Activated gamma-delta T cell treated with anti-CD3 and anti-CD28 coated beads, Interleukin-2, amount 50 U/mL, for 16 hours (primary cell): Measurements from ENCODE around the gene GUCA2A.

Experiments
- DNase-seq: peaks from one replicate; pipeline ENCODE4 v3.0.0-alpha.2; 2020; ENCODE audit warnings: low read depth

Gene GUCA2A

DNA sequence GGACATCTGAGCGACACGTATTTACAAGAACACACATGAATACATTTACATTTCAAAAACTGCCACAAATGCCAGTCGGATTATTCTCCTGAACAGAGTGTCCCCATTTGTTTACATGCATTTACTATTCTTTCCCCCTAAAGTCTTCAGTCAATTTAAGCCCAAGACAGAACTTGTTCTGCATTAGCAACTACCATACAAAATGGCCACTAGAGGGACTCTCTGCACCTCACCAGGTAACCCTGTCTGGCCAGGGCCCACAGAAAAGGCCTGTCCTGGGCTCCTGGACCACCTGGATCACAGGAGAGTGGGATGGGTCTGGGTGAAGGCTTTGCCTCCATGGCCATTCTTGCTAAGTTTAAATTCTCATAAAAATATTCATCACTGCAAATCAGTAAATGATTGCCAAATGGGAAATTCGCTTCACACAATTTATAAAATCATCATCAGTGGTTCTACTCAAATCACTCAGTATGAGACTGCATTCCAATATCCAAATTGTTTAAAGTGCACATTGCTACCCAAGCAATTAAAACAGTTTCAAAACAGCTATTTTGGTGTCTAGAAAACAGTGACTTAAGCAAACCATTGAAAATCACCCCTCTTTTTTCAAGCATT lies 12.5 kb upstream of the GUCA2A start:
- no peak for DNase-seq

DNA sequence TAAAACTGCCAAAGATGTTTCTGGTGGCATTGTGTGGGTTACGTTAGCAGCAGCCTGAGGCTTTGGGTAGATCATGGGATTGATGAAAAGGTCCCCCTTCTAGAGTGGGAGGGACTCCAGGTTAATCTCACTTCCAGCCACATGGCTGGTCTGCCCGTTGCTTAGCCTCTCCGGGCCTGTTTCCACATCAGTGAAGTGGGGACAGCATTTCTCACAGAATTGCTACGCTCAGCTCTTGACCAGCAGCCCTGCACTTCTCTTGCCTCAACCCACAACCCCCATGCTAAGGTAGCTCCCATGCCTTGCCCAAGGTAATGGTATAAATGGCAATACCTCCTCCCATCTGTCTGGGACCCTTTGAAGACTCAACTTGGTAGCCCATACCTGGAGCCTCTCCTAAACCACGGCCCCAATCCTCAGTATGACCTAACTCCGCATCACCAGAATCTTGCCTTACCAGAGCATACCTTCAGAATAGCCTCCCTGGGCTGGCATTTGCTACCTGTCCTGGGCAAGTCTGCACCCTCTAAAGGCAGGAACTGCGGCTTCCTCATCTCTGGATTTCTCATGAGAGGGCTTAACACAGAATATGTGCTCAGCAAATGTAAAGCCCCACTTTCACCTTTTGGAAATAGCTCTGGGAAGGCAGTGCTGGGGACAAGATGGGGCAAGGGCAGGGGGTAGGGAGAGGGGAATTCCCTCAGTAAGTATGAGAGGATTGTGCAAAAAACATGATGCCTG lies 10.9 kb upstream of the GUCA2A start:
- DNase-seq = no peak

DNA sequence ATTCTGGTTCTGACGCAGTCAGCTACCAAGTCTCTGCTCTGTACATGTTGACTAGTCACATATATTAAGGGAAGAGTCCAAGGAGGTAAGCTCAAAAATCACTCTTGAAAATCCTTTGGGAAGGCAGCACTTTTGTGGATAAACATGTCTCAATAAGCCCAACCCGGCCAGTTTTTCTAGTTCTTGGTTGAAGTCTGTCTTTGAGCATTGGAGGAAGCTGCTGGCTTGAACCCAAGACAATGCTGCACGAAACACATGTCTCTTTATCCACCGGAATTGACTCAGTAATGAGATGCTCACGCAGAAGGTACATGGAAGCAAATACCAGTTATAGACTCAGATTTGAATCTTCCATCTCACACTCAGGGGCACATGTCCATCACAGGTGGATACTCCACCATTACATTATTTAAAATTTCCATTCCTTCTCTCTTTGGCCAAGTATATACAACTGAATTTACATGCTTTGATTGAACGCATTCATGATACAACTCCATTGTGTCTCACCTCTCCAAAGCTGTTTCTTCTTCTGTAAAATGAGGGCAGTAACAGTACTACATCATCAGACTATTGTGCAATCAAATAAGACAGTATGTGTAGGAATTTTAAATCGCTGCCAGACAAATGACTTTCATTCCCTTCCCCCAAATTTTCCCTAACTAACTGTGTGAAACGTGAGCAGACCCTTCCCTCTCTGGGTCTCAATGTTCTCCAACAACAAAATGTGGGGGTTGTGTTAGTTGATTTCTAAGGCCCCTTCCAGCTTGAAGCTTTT lies 9.6 kb upstream of the GUCA2A start:
- DNase-seq = no peak

DNA sequence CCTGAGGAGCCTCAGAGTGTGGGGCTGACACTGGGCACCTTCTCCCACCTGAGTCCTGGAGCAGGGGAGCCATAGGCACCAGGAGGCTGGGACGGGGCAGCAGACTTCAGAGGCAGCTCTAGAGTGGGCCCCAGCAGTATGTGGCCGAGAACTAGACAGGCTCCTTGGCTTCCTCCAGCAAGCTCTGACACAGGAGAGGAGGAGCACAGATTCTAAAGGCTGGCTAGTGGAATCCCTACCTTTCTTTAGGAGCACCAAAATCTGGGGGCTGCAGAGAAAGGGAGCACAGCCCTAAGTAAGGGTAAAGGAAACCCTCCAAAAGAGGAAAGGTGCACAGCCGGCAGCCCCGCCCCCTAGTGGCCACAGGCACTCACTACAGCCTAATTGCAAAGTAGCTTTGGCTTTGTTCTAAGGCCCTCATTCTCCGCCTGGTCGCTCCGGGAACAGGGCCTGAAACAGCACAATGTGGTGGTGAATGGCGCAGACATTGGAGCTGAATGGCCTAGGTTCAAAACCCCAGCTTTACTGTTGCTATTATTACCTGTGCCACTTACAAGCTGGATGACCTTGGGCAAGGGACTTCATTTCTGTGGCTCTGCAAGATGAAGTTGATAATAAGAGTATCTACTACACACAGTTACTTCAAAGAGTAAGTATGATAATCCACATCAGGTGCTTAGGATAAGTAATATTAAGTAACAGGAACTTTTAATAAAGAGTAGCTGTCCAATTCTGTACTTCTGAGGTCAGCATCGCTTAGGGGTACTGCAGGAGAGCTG lies 8.8 kb upstream of the GUCA2A start:
- peak; percentile 61 for DNase-seq

DNA sequence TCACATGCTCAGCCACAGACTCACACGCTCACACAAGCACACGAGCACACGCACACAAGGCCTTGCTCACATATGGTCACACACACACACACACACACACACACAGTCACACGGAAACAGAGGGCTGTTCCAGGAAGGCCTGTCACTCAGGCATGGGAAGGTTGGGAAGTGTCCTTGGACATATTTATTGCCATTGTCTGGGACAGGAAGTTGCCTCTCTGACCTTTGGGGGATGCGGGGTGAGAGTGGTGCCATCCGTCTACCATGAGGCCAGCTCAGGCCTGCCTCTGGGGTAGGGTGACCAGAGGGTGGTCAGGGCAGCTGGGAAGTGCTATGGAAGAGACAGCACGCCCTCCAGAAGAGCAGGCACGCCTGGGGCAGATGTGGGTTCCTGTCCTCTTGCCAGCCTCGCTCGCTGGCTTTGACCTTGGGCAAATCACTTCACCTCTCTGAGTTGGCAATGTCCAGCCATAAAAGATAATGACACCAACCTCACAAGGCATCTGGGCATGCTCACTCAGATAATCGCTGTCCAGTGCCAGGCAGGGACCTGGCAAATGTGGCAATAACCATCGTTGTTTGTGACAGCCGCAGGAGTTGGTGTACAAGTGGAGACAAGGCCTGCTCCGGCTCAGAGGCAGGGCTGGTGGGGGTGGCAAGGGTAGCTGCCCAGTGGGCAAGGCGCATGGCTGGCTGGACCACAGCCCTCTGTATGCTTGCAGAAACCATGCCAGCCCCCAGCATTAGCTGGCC lies 8.0 kb upstream of the GUCA2A start:
- no peak for DNase-seq

DNA sequence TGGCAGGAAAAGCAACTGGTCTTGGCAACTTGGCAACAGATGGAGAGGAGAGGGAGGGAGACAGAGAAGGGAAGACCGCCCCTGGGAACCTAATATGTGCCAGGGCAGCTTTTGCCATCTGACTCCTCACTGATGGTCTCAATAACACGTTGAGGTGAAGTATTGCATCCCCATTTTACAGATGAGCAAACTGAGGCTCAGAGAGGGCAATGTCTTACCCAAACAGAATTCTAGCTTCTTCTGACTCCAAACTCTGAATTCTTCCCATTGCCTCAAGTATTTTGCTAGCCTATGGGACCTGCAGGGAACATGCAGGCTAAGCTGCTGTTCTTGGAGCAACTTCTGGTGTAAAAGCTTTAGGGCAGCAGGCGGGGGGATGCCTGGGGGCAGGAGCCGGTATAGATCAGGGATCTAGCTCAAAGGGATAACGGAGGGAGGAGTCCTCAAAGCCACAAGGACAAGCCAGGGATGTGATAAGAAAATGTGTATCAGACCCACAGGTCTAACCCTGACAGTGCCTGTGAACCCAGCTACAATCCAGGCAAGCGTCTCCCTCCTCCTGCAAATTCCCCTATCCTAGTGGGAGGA lies 7.2 kb upstream of the GUCA2A start:
- no peak for DNase-seq

DNA sequence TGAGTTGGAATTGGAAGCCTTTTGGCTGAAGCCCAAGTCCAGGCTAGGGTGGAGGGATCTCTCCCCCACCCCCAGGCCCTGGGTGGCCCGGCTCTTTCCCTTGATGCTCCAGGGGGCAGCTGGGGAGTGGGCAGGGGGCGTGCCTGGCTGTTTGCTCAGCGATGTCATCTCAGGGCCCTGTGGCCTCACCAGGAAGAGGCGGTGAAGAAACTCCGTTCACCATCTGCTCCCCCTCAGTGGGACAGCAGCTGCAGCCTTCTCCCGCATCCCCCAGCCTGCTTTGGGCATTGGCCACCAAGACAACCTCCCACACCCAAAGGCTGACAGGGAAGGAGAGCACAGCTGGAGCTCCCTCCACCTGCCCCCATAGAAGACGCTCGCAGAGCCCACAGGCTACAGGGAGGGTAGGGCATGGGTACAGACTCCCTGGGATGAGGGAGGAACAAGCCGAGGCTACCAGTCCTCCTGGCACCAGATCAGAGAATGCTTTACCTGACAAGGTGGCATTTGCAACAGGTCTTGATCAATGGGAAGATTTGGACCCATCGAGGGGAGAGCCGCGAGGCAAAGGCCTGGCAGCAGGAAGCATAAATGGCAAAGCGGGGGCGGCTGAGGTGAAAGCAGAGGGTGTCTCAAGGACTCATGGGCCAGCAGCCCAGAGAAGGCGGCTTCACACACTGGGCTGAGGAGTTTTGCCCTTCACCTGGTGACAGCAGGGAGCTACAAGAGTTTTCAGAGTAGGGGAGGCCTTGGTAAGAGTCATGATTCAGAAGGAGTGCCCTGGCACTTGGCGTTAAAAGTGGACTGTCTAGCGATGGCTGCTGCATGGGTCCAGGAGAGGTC lies 6.5 kb upstream of the GUCA2A start:
- no peak for DNase-seq

DNA sequence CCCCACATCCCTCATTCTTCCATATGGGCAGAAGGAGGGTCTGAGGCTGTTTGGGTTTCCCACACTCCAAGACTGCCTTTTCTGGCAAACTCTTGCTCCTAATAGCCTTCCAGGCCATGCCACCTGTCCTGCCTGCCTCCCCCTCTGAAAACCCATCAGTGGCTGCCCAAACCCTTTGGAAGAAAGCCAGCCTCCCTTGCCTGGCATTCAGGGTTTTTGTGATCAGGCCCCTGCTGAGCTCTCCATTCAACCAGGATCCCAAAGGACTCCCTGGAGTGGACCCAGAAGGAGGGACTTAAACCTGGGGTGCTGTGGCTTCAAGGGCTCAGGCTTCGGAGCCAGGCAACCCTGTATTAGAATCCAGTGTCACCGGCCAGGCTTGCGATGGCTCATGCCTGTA lies 4.2 kb upstream of the GUCA2A start:
- no peak for DNase-seq

DNA sequence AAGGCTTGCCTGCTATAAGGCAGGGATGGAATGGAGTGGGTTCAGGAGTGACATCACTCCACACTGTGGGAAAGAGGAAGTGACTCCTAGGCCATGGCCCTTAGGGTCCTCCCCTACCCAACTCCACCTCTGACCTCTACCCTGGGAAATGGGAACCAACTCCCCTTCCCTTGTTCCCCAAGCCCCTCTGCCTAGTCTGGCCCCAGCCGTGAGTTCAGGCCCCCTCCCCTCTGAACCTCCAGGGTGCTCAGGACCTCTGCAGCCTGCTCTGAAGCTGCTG lies 3.8 kb upstream of the GUCA2A start:
- DNase-seq = no peak

DNA sequence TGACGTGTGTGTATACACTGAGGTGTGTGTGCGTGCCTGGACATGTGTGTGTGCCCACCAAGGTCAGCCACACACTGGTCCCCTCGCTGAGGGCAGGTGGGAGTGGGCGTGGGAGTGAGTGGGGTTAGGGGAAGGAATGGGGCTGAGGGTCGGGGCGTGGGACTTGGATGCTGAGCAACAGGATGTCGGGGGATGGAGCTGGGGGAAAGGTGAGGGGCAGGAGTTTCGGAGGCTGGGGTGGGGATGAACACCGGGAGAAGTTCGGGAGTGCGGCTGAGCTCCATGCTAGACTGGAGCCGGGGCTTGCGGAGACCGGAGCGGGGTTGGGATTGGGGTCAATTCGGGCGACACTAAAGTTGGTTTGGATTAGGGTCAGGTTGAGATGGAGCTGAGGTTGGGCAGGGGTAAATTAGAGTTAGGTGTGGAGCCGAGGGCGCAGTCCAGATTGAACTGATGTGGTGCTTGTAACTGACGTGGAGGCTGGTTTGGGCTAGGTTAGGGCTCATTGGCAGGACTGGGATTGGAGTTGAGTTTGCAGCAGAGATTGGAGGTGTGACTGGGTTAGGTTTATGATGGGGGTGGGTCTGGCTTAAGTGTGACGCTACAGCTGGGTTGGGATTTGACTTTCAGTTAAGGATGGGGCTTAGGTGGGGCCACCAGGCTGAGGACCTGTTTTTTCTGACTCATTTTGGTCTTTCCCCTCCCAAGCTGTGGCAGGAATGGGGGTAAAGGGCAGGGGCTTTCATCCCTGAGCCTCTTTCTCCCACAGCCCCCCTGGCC lies 3.3 kb upstream of the GUCA2A start:
- DNase-seq = no peak

DNA sequence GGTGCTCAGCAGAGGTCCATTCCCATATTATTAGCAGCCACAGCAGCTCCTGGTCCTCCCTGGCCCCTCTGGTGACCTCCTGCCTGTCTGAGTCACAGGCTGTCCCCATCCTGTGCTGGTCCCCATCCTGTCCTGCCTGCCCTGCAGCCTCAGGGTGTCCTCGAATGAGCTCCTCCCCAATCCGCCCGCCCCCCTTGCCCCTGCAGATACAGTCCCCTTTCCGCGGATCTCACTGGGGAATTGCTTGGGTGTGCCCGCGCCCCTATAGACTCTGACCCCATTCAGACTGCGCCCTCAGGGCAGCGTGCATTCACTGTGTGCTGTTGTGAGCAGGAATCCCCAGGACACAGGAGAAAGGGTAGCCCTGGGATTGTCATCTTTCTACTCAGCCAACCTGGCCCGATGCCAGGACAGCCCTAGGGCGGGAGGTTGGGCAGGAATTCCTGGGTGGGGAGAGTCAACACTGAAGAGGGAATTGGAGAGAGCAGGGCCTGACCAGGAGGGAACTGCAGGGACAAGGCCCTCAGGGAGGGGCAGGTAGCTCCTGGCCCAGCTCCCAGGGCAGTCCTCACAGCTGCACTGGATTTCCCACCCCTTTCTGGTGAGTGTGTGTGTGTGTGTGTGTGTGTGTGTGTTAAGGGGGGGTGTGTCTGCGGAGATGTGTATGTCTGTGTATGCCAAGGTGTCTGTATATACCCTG lies 1.1 kb upstream of the GUCA2A start:
- no peak for DNase-seq

DNA sequence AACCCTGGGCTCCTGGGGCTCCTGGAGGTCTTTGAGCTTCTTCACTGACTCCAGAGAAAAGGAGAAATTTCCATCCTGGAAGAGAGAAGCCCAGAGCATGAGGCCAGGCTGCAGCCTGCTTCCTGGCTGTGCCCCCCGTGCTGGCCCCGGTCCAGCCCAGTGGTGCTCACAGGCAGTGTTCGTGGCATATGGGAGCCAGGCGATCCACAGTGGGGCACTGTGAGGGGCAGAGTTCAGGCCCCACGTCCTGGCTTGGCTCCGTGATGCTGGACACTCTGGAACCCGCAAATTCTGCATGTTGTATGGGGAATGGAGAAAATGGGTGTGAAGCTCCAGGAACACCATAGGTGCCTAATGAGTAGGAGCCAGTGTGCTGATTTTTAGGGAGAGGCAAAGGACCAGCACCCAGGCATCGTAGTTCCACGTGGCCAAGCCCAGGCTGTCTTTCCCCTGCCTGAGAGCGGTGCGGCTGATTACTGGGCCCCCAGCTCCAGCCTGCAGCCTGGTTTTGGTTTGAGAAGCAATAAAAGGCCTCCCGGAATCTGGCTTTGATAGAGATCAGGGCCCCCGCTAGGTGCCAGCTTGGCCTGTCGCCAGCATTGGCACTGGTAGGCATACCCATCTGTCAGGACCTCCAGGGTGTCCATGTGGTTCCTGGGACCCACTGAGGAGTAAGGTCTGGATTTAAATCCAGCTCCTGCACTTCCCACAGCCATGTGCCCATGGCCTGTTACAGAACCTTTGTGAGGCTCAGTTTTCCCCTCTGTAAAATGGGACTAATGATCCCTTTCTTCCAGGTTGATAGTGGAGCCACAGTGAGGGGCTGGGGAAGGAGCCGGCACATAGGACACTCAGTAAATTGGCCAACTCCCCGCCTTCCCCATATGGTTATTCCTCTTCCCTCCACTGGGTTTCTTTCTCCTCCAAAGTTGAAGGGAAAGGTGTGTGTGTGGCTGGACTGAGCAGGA lies 725 bp downstream of the GUCA2A start:
- DNase-seq = no peak

DNA sequence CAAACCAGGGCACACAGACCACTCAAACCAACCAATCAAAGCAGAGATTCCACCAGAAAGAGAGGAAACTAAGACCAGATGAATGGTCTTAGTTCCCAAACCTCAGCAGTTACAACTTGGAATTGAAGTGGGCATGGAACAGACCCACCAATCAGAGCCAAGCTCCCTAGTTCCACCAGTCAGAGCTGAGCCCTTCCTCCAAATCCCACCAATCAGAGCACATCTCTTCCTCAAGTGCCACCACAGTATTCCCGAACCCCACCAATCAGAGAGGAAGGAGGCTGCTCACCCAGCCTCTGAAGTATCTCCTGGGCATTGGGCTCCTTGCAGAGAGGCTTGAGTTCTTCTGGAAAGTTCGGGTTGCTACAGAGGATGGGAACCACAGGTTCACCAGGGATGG lies 1.4 kb downstream of the GUCA2A start:
- DNase-seq = no peak

DNA sequence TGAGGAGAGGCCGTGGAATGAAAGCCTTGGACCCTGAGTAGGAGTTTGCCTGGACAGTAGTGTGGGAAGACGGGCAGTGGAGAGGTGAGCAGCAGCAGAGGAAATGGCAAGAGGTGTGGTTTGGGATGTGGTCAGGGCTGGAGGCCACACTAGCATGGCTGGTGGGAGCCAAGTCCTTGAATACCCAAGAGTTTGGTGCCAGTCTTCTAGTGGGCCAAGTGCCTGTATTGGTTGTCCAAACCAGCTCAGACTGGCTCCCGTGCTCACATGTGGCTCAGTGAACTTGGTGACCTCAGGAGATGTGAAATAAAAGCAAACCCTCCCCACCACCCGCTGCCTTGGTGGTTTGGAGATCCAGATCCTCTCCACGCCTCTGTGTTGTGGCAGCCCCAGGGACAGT lies 2.4 kb downstream of the GUCA2A start:
- DNase-seq = no peak

DNA sequence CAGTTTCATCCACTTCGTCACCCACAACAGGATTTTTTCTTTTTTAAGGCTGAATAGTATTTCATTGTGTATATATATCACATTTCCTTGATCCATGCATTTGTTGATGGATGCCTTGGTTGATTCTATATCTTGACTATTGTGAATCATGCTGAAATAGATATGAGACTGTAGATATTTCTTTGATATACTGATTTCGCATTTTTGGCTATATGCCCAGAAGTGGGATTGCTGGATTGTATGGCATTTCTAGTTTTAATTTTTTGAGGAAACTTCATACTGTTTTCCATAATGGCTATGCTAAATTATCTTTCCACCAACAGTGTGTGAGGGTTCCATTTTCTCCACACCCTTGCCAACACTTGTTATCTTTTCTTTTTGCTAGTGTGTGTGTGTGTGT lies 6.4 kb downstream of the GUCA2A start:
- no peak for DNase-seq

DNA sequence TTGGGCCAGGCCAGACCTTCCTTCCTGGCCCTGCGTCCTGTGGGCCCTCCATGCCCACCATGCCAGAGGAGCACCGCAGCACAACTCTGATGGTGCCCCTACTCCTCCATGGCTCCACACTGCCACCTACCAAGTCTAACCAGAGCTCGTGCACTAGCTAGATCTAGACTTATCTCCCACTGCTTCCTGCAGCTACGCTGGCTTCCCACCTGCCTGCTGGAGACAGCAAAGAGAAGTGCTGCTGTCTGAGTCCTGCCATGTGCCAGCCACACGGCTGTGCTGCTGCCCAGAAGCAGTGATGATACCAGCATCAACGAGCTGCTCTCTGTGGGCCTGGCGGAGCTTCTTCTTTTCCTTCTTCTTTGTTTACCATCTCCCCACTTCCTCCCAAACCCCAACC lies 6.9 kb downstream of the GUCA2A start:
- no peak for DNase-seq

DNA sequence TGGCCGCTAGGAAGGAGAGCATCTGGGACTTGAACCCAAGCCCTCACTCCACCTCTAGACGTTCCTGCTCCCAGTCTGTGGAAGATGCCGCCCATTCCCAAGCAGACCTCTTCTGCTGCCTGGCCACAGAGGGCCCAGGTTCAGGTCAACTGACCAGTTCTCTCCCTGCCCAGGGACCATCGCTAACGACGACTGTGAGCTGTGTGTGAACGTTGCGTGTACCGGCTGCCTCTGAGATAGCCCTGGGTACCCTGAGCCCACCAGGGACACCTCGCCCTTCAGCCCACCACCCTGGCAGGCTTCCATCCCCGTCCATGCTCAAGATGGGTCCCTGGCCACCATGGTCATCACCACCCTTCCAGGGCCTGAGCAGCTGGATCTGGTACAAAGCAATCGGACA lies 9.2 kb downstream of the GUCA2A start:
- DNase-seq = no peak

DNA sequence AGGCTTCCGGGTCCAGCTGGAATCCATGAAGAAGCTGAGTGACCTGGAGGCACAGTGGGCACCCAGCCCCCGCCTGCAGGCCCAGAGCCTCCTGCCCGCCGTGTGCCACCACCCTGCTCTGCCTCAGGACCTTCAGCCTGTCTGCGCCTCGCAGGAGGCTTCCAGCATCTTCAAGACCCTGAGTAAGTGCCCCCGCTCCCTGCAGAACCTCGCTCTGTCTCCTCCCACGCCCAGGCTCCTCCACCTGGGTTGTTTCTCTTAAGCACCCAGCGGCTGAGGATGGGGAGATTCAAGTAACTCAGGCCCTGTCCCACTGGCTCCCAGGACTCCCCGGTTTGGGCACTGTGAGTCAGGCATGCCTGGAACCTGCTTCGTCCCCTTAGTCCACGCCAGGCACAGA lies 9.9 kb downstream of the GUCA2A start:
- DNase-seq = no peak
